H9 (cell line): Measurements from ENCODE around the gene PCDHA6. TPM values are rescaled to one million over a fixed set of nuclear protein-coding genes. Genes with fewer than 3 reads are reported as not detected.
"Not testable (repeated sequence)": the region's sequence is repeated elsewhere in the genome, so short reads cannot be mapped to it uniquely, and the experiment has no call there.

ENCODE experiments used
- DNase-seq: peaks from one replicate; pipeline ENCODE4 v3.0.0-alpha.2; 2017
- H2AFZ ChIP-seq: one replicate; pipeline ENCODE4 v1.6.1; 2013; ENCODE audit warnings: mild to moderate bottlenecking, low read length, control low read depth, moderate library complexity
- H2AK5ac ChIP-seq: 2 replicates; pipeline ENCODE4 v1.6.1; 2013; ENCODE audit warnings: low read length, control low read depth, mixed read lengths; ENCODE audit not compliant: insufficient read length
- H2BK120ac ChIP-seq: one replicate; pipeline ENCODE4 v1.6.1; 2013; ENCODE audit warnings: low read depth, mild to moderate bottlenecking, low read length, control low read depth, inconsistent platforms; ENCODE audit not compliant: poor library complexity, severe bottlenecking
- H2BK12ac ChIP-seq: 2 replicates; pipeline ENCODE4 v1.6.1; 2013; ENCODE audit warnings: low read length, control low read depth, mixed read lengths, low read depth; ENCODE audit not compliant: insufficient read length
- H2BK15ac ChIP-seq: 2 replicates; pipeline ENCODE4 v1.6.1; 2013; ENCODE audit warnings: low read depth, low read length, control low read depth
- H2BK20ac ChIP-seq: one replicate; pipeline ENCODE4 v1.6.1; 2013; ENCODE audit warnings: low read depth, mild to moderate bottlenecking, low read length, control low read depth, inconsistent platforms; ENCODE audit not compliant: poor library complexity, severe bottlenecking
- H2BK5ac ChIP-seq: 2 replicates; pipeline ENCODE4 v1.6.1; 2013; ENCODE audit warnings: low read length, control low read depth, mixed read lengths; ENCODE audit not compliant: insufficient read length
- H3K14ac ChIP-seq: 2 replicates; pipeline ENCODE4 v1.6.1; 2013; ENCODE audit warnings: low read length, control low read depth; ENCODE audit not compliant: insufficient read depth
- H3K18ac ChIP-seq: 2 replicates; pipeline ENCODE4 v1.6.1; 2013; ENCODE audit warnings: low read depth, mild to moderate bottlenecking, mixed read lengths, low read length, control low read depth; ENCODE audit not compliant: insufficient read length
- H3K23ac ChIP-seq: 2 replicates; pipeline ENCODE4 v1.6.1; 2013; ENCODE audit warnings: low read length, control low read depth, mixed read lengths, low read depth; ENCODE audit not compliant: insufficient read length
- H3K23me2 ChIP-seq: 2 replicates; pipeline ENCODE4 v1.6.1; 2013; ENCODE audit warnings: low read depth, mild to moderate bottlenecking, mixed read lengths, low read length, control low read depth; ENCODE audit not compliant: insufficient read length, poor library complexity, severe bottlenecking
- H3K27ac ChIP-seq: 2 replicates; pipeline ENCODE4 v1.5.1; 2013; ENCODE audit warnings: low read length, control low read depth, mixed read lengths, low read depth; ENCODE audit not compliant: insufficient read length
- H3K27me3 ChIP-seq: 2 replicates; pipeline ENCODE4 v1.6.1; 2013; ENCODE audit warnings: low read length, control low read depth, inconsistent platforms; ENCODE audit not compliant: insufficient read depth
- H3K4ac ChIP-seq: 2 replicates; pipeline ENCODE4 v1.6.1; 2013; ENCODE audit warnings: low read depth, mild to moderate bottlenecking, control low read depth, inconsistent platforms, low read length, moderate library complexity
- H3K4me1 ChIP-seq: 2 replicates; pipeline ENCODE4 v1.6.1; 2013; ENCODE audit warnings: low read length, control low read depth, inconsistent platforms; ENCODE audit not compliant: insufficient read depth
- H3K4me2 ChIP-seq: 2 replicates; pipeline ENCODE4 v1.6.1; 2013; ENCODE audit warnings: low read length, control low read depth, mixed read lengths; ENCODE audit not compliant: insufficient read length, insufficient read depth
- H3K56ac ChIP-seq: 2 replicates; pipeline ENCODE4 v1.6.1; 2013; ENCODE audit warnings: low read depth, mild to moderate bottlenecking, mixed read lengths, low read length, control low read depth; ENCODE audit not compliant: insufficient read length
- H3K79me1 ChIP-seq: 2 replicates; pipeline ENCODE4 v1.6.1; 2013; ENCODE audit warnings: low read depth, mild to moderate bottlenecking, moderate library complexity, low read length, control low read depth, inconsistent platforms; ENCODE audit not compliant: insufficient read depth, poor library complexity, severe bottlenecking
- H3K79me2 ChIP-seq: 2 replicates; pipeline ENCODE4 v1.6.1; 2013; ENCODE audit warnings: low read length, control low read depth, inconsistent platforms; ENCODE audit not compliant: insufficient read depth
- H3K9ac ChIP-seq: 2 replicates; pipeline ENCODE4 v1.6.1; 2013; ENCODE audit warnings: low read length, control low read depth, mixed read lengths; ENCODE audit not compliant: insufficient read length; ENCODE audit errors: extremely low read depth
- H3K9me3 ChIP-seq: one replicate; pipeline ENCODE4 v1.6.1; 2013; ENCODE audit warnings: low read depth, low read length, inconsistent platforms; ENCODE audit not compliant: control insufficient read depth
- H3T11ph ChIP-seq: one replicate; pipeline ENCODE4 v1.6.1; 2013; ENCODE audit warnings: mild to moderate bottlenecking, low read length, control low read depth, inconsistent platforms
- H4K20me1 ChIP-seq: one replicate; pipeline ENCODE4 v1.6.1; 2013; ENCODE audit not compliant: control insufficient read depth, insufficient read length, insufficient read depth
- H4K5ac ChIP-seq: 2 replicates; pipeline ENCODE4 v1.6.1; 2013; ENCODE audit warnings: low read depth, mild to moderate bottlenecking, mixed read lengths, low read length, control low read depth; ENCODE audit not compliant: insufficient read length
- H4K8ac ChIP-seq: replicated peaks from 2 replicates; pipeline ENCODE4 v1.6.1; 2013; ENCODE audit warnings: low read length, control low read depth, mixed read lengths, low read depth; ENCODE audit not compliant: insufficient read length
- H4K91ac ChIP-seq: 2 replicates; pipeline ENCODE4 v1.6.1; 2013; ENCODE audit warnings: low read depth, mild to moderate bottlenecking, moderate library complexity, mixed read lengths, low read length, control low read depth; ENCODE audit not compliant: insufficient read length
- H3K27ac Mint-ChIP-seq, 3 experiments: 2 replicates in 2 of 3; 3 replicates in 1 of 3; pipeline ENCODE4 v1.8.0; 2020 to 2021; ENCODE audit warnings: mixed read lengths in 3 of 3, mild to moderate bottlenecking in 1 of 3, moderate library complexity in 1 of 3
- H3K27me3 Mint-ChIP-seq: 2 replicates; pipeline ENCODE4 v1.8.0; 2021; ENCODE audit warnings: low read depth, mild to moderate bottlenecking, moderate library complexity, mixed read lengths
- H3K36me3 Mint-ChIP-seq, 3 experiments: 2 replicates in 2 of 3; 3 replicates in 1 of 3; pipeline ENCODE4 v1.8.0; 2020 to 2021; ENCODE audit warnings: low read depth in 3 of 3, mixed read lengths in 3 of 3; ENCODE audit not compliant: insufficient read depth in 1 of 3
- H3K4me1 Mint-ChIP-seq, 2 experiments: 2 replicates each; pipeline ENCODE4 v1.8.0; 2020; ENCODE audit warnings: mixed read lengths in 2 of 2
- H3K4me3 Mint-ChIP-seq, 2 experiments: 2 replicates in 1 of 2; 3 replicates in 1 of 2; pipeline ENCODE4 v1.8.0; 2020 to 2021; ENCODE audit warnings: mild to moderate bottlenecking in 2 of 2, mixed read lengths in 2 of 2, moderate library complexity in 1 of 2
- H3K9me3 Mint-ChIP-seq, 2 experiments: 2 replicates in 1 of 2; 3 replicates in 1 of 2; pipeline ENCODE4 v1.8.0; 2020; ENCODE audit warnings: mild to moderate bottlenecking in 2 of 2, mixed read lengths in 2 of 2, moderate library complexity in 1 of 2
- WGBS: extraction: QIAGEN DNeasy Blood & Tissue Kit; methylation state at CpG from one replicate; pipeline ENCODE4 v1.1.7; 2013; ENCODE audit warnings: missing lambda C conversion rate, low lambda C conversion rate, mixed read lengths; ENCODE audit not compliant: insufficient read length; ENCODE audit errors: extremely low coverage; 5-methylcytosine and 5-hydroxymethylcytosine counted together
- total RNA-seq: library from RNA; stranded (reverse); gene quantifications from 2 replicates; pipeline ENCODE4 v1.2.1, GENCODE V29; 2021

The PCDHA6 gene
- total RNA-seq, 1 experiment from 2014 or later = 4.5 TPM

GRCh38 chr5:140787849-140788504 is 39.8 kb upstream of the PCDHA6 start:
- not testable (repeated sequence) for H4K20me1 ChIP-seq, H4K8ac ChIP-seq, H3K27ac Mint-ChIP-seq, H2BK15ac ChIP-seq, H3K4ac ChIP-seq, H3K4me2 ChIP-seq, H3K27me3 ChIP-seq, H3K56ac ChIP-seq, H3K79me1 ChIP-seq, H3K23ac ChIP-seq, H3K27ac ChIP-seq, H2BK12ac ChIP-seq, H3T11ph ChIP-seq, H3K4me1 ChIP-seq, H4K5ac ChIP-seq, H3K18ac ChIP-seq, H4K91ac ChIP-seq, H3K9ac ChIP-seq, H3K23me2 ChIP-seq, H2BK20ac ChIP-seq, H2AFZ ChIP-seq, H3K14ac ChIP-seq, H3K9me3 ChIP-seq, H2AK5ac ChIP-seq, H3K4me3 Mint-ChIP-seq, H2BK5ac ChIP-seq, DNase-seq, H3K27me3 Mint-ChIP-seq, H2BK120ac ChIP-seq, H3K79me2 ChIP-seq, H3K4me1 Mint-ChIP-seq
- Mint-ChIP-seq H3K36me3 (peaks cover 11 to 19% (median 13%) of the 10 kb centered on the region in 3 experiments), H3K9me3 (peaks cover 66 to 70% of the 10 kb centered on the region in 2 experiments)
- WGBS = no CpG with 5 or more reads among the region's 70 CpGs
